ENCODE data around the gene DAPK2.

DAPK2 gene

GRCh38 chr15:63942486-63943365 lies 103.6 kb downstream of the DAPK2 start:
- Histone ChIP-seq H3K23ac (ENCODE audit: low read length in 2 of 2) (no peak overlapping the region), H3K18ac (ENCODE audit: low read depth in 1 of 2, low read length in 2 of 2) (no peak overlapping the region), H3K9me3 (ENCODE audit: control insufficient read depth, low read length) (no peaks in the 10 kb centered on the region), H3K9ac (ENCODE audit: low read length) (no peak overlapping the region), H2BK15ac (ENCODE audit: low read depth, poor library complexity, severe bottlenecking) (no peak overlapping the region), H2BK5ac (ENCODE audit: low read depth, low read length, poor library complexity, severe bottlenecking) (no peak overlapping the region), H3K27me3 (ENCODE audit: control insufficient read depth in 1 of 2, insufficient read depth in 1 of 2, low read length in 2 of 2) (no peaks in the 10 kb centered on the region), H2AFZ (ENCODE audit: low read depth, low read length) (no peak overlapping the region), H3K4ac (ENCODE audit: low read depth in 1 of 2, low read length in 2 of 2) (no peak overlapping the region), H4K8ac (ENCODE audit: low read length) (no peak overlapping the region), H3K79me1 (replicated peaks; ENCODE audit: low read length, poor library complexity, severe bottlenecking) (no peaks in the 10 kb centered on the region), H4K91ac (ENCODE audit: low read length) (no peak overlapping the region), H2AK5ac (ENCODE audit: low read length, severe bottlenecking) (no peak overlapping the region), H3K14ac (ENCODE audit: low read length in 2 of 2) (no peak overlapping the region), H3K4me1 (ENCODE audit: control insufficient read depth, insufficient read depth, low read depth, low read length) (peaks cover 17% of the 10 kb centered on the region), H2BK120ac (ENCODE audit: low read depth, low read length) (no peak overlapping the region), H3K27ac (ENCODE audit: low read length, poor library complexity, severe bottlenecking) (no peak overlapping the region), H2BK12ac (ENCODE audit: low read length in 2 of 2) (no peak overlapping the region), H3K4me2 (ENCODE audit: low read length, poor library complexity, severe bottlenecking) (no peak overlapping the region), H3K36me3 (ENCODE audit: control insufficient read depth in 1 of 2, insufficient read depth in 2 of 2, low read depth in 1 of 2, low read length in 2 of 2) (no peaks in the 10 kb centered on the region), H3K4me3 (ENCODE audit: insufficient read depth in 1 of 2, low read depth in 1 of 2, low read length in 2 of 2) (no peak overlapping the region)
- 90% methylated on average over 6 of the region's 6 CpGs for WGBS
- DNase-seq = no peak

- H2BK12ac ChIP-seq (ENCODE audit: low read length in 2 of 2) = peak overlapping the region in 1 of 2 experiments; percentile 59
- no peaks in the 10 kb centered on the region for H3K79me1 ChIP-seq (replicated peaks; ENCODE audit: low read length, poor library complexity, severe bottlenecking)
- WGBS = 96% methylated on average over 6 of the region's 7 CpGs
- H2BK15ac ChIP-seq (ENCODE audit: low read depth, poor library complexity, severe bottlenecking) = no peak overlapping the region
- no peaks in the 10 kb centered on the region for H3K9me3 ChIP-seq (ENCODE audit: control insufficient read depth, low read length)
- no peak overlapping the region for H2AFZ ChIP-seq (ENCODE audit: low read depth, low read length)
- H4K91ac ChIP-seq (ENCODE audit: low read length) = no peak overlapping the region
- no peak overlapping the region for H2BK120ac ChIP-seq (ENCODE audit: low read depth, low read length)
- no peak overlapping the region for H3K23ac ChIP-seq (ENCODE audit: low read length in 2 of 2)
- no peak overlapping the region for H3K9ac ChIP-seq (ENCODE audit: low read length)
- no peak overlapping the region for H2AK5ac ChIP-seq (ENCODE audit: low read length, severe bottlenecking)
- H4K8ac ChIP-seq (ENCODE audit: low read length) = no peak overlapping the region
- H3K27me3 ChIP-seq (ENCODE audit: control insufficient read depth in 1 of 2, insufficient read depth in 1 of 2, low read length in 2 of 2) = no peaks in the 10 kb centered on the region
- H3K14ac ChIP-seq (ENCODE audit: low read length in 2 of 2) = peak overlapping the region in 1 of 2 experiments; percentile 19
- H3K27ac ChIP-seq (ENCODE audit: low read length, poor library complexity, severe bottlenecking) = no peak overlapping the region
- no peak overlapping the region for H2BK5ac ChIP-seq (ENCODE audit: low read depth, low read length, poor library complexity, severe bottlenecking)
- no peak overlapping the region for H3K4me2 ChIP-seq (ENCODE audit: low read length, poor library complexity, severe bottlenecking)
- no peak overlapping the region for H3K4me3 ChIP-seq (ENCODE audit: insufficient read depth in 1 of 2, low read depth in 1 of 2, low read length in 2 of 2)
- H3K36me3 ChIP-seq (ENCODE audit: control insufficient read depth in 1 of 2, insufficient read depth in 2 of 2, low read depth in 1 of 2, low read length in 2 of 2) = no peaks in the 10 kb centered on the region
- peaks cover 17% of the 10 kb centered on the region for H3K4me1 ChIP-seq (ENCODE audit: control insufficient read depth, insufficient read depth, low read depth, low read length)
- no peak overlapping the region for H3K4ac ChIP-seq (ENCODE audit: low read depth in 1 of 2, low read length in 2 of 2)
- DNase-seq = no peak
- no peak overlapping the region for H3K18ac ChIP-seq (ENCODE audit: low read depth in 1 of 2, low read length in 2 of 2)
Observed at GRCh38 chr15:63941698-63942465, 104.4 kb downstream of the DAPK2 start.

- Histone ChIP-seq H3K14ac (ENCODE audit: low read length in 2 of 2) (no peak overlapping the region), H2BK120ac (ENCODE audit: low read depth, low read length) (no peak overlapping the region), H3K9ac (ENCODE audit: low read length) (no peak overlapping the region), H4K8ac (ENCODE audit: low read length) (no peak overlapping the region), H2BK12ac (ENCODE audit: low read length in 2 of 2) (peak overlapping the region in 1 of 2 experiments; percentile 37), H2AK5ac (ENCODE audit: low read length, severe bottlenecking) (no peak overlapping the region), H2BK15ac (ENCODE audit: low read depth, poor library complexity, severe bottlenecking) (no peak overlapping the region), H3K4ac (ENCODE audit: low read depth in 1 of 2, low read length in 2 of 2) (no peak overlapping the region), H3K4me1 (ENCODE audit: control insufficient read depth, insufficient read depth, low read depth, low read length) (peaks cover 17% of the 10 kb centered on the region), H3K27ac (ENCODE audit: low read length, poor library complexity, severe bottlenecking) (no peak overlapping the region), H3K27me3 (ENCODE audit: control insufficient read depth in 1 of 2, insufficient read depth in 1 of 2, low read length in 2 of 2) (no peaks in the 10 kb centered on the region), H3K79me1 (replicated peaks; ENCODE audit: low read length, poor library complexity, severe bottlenecking) (no peaks in the 10 kb centered on the region), H3K18ac (ENCODE audit: low read depth in 1 of 2, low read length in 2 of 2) (peak overlapping the region in 1 of 2 experiments; percentile 22), H3K4me3 (ENCODE audit: insufficient read depth in 1 of 2, low read depth in 1 of 2, low read length in 2 of 2) (no peak overlapping the region), H3K9me3 (ENCODE audit: control insufficient read depth, low read length) (no peaks in the 10 kb centered on the region), H3K4me2 (ENCODE audit: low read length, poor library complexity, severe bottlenecking) (no peak overlapping the region), H2BK5ac (ENCODE audit: low read depth, low read length, poor library complexity, severe bottlenecking) (no peak overlapping the region), H3K23ac (ENCODE audit: low read length in 2 of 2) (no peak overlapping the region), H2AFZ (ENCODE audit: low read depth, low read length) (no peak overlapping the region), H3K36me3 (ENCODE audit: control insufficient read depth in 1 of 2, insufficient read depth in 2 of 2, low read depth in 1 of 2, low read length in 2 of 2) (no peaks in the 10 kb centered on the region), H4K91ac (ENCODE audit: low read length) (no peak overlapping the region)
- WGBS = 58% methylated on average over 3 of the region's 4 CpGs
- DNase-seq = no peak
Observed at GRCh38 chr15:63940966-63941620, 105.2 kb downstream of the DAPK2 start.
